ENCODE data around the gene ZCCHC14.
A peak's percentile ranks its signal among the peaks of the same experiment; 100 is the strongest.

Gene ZCCHC14
- long read RNA-seq, donor 1, partial matches to known transcripts: 5 of 5 reads
- long read RNA-seq, donor 1, other reads (novel, unspliced or antisense): 0 of 5 reads
- long read RNA-seq, donor 2: 0 reads
- long read RNA-seq, donor 3, partial matches to known transcripts: 5 of 5 reads
- long read RNA-seq, donor 3, other reads (novel, unspliced or antisense): 0 of 5 reads
- long read RNA-seq, donor 4, full-length matches to known transcripts: 1 of 12 reads
- long read RNA-seq, donor 4, partial matches to known transcripts: 11 of 12 reads
- long read RNA-seq, donor 4, other reads (novel, unspliced or antisense): 0 of 12 reads
- long read RNA-seq, donor 5, full-length matches to known transcripts: 4 of 4 reads
- long read RNA-seq, donor 5, partial matches to known transcripts: 0 of 4 reads
- long read RNA-seq, donor 5, other reads (novel, unspliced or antisense): 0 of 4 reads
- long read RNA-seq, donor 6, partial matches to known transcripts: 6 of 6 reads
- long read RNA-seq, donor 6, other reads (novel, unspliced or antisense): 0 of 6 reads
- long read RNA-seq, donor 7: 0 reads
- long read RNA-seq, donor 8, full-length matches to known transcripts: 1 of 7 reads
- long read RNA-seq, donor 8, partial matches to known transcripts: 6 of 7 reads
- long read RNA-seq, donor 8, other reads (novel, unspliced or antisense): 0 of 7 reads

GRCh38 chr16:87492721-87493607, at the start of gene ZCCHC14:
Gene ZCCHC14 (minus strand): TSS chr16:87493024. CDS start chr16:87492238, 786 bp downstream.
- peak; percentile 82 for DNase-seq

DNA sequence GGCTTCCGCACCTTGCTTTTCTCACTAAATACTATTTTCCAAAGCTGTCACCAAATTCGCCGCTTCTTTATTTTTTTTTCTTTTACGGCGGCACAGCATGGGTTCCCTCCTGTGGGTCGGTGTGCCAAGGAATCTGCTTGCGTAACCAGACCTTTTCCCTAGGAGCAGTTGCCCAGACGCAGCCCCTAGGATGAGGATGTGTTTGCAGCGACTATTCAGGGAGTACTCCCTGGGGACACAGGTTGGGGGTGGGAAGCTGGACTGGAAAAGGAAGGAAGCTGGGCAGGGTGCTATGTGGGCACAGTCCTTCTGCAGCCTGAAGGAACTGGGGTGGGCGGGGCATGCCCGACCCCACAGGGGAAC, 49.0 kb upstream of the ZCCHC14 start:
- no peak for DNase-seq

DNA sequence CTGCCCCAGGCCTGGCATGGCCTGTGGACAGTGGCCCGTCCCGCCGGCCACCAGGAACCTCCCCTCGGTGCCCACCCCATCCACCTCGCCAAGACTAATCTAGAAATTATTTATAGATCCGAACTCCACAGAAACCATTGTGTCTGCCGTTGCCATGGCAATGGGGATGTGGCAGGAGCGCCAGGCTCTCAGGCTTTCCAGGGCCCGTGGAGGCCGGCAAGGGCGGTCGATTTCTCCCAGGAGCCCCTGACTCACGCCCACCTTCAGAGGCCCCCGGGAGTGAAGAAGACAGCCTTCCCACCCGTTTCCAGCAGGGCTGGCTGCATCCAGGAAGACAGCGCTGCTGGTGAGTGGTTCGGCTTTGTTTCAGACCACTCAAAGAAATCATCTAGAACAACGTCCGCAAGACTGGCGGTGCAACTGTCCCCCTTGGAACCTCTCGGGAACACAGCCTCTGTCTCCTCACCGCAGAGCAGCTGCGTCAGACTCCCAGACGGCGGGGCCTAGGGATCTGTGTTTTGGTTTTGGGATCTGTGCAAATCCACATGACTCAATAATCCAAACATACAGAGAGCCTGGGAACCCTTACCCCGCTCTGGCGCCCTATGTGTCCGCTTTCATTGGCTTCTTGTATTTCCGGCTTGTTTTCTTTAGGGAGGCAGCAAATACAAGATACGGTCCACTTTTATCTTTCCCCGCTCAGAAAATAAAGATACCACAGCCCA, 48.5 kb upstream of the ZCCHC14 start:
- DNase-seq: no peak

DNA sequence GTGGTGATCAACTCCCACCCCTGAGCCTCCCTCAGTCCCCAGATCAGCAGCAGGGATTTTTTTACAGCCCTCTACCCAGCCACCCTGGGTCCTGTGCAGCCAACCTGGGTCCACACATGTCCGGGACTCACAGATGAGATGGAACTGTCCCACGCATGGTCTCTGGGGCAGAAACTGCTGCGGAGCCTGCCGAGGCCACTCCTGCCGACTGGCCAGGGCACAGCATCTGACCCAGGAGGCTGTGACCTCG, 48.0 kb upstream of the ZCCHC14 start:
- no peak for DNase-seq

DNA sequence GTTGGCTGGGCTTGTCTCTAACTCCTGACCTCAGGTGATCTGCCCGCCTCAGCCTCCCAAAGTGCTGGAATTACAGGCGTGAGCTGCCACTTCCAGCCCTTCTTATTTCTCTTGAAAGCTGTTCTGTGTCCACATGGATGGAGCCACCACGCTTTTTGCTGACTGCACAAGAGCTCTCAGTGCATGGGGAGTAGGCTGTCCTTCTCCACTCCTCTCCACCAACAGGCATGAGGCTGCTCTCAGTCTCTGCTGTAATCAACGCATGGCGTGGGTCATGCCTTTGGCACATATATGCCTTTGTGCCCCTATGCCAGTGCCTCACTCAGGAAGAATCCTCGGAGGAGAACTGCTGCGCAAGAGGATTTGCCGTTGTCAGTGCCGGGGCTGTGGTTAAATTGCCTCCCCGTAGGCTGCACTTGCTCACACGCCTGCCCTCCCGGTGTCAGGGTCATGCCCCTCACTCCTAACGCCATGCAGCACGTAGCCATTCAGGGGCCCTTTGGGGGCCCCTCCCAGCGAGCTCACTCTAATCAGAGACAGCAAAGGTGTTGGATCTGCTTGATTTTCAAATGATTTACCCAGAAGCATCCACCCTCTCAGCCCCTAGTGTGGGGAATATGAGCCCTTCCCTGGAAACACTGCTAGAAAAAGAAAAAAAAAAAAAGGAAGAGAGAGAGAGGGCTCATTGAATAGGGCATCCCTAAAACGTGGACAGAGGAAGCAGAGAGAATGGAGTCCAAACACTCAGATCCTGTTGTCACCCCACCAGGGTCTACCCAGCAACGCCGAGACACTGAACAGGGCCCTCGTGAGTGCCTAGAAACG, 47.5 kb upstream of the ZCCHC14 start:
- no peak for DNase-seq

DNA sequence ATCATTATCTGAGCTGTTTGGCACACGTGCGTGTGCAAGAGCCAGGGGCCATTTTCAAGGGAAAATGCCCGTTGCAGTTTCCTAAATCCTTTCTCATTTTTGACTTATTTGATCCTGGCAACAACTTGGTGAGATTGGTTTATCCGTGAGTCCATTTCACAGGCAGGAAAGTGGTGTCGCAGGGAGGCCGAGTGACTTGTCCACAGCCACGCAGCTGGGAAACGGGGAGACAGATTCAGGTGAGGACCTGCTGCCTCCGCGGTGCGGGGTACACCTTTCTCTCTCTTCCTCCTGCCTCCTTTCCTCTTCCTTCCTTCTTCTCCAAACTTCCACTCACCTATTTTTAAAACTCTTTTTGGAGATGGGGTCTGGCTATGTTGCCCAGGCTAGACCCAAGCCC, 46.3 kb upstream of the ZCCHC14 start:
- DNase-seq: no peak

GRCh38 chr16:87538594-87538993, 45.8 kb upstream of the ZCCHC14 start:
- DNase-seq: no peak

DNA sequence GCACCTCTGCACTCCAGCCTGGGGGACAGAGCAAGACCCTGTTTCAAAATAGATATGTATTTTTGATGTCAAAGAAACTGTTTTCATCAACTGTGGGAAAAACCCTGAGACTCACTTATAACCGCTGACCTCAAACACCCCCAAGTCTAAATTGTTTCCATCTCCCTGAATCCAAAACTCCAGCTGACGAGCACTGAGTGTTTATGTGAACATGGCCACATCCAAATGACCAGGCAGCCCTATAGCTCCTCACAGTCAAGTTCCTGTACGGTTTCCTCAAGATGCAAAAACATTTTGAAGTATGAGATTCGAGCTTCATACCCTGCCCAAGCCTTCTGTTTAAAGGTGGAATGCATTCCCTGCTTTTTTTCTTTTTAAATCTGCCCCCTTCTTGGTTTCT, 45.3 kb upstream of the ZCCHC14 start:
- no peak for DNase-seq

DNA sequence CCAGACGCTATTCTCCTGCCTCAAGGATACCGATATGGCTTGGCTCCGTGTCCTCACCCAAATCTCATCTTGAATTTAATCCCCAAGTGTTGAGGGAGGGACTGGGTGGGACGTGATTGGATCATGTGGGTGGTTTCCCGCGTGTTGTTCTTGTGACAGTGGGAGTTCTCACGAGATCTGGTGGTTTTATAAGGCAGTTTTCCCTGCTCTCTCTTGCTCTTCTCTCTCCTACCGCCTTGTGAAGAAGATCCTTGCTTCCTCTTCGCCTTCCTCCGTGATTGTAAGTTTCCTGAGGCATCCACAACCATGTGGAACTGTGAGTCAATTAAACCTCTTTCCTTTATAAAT, 43.9 kb upstream of the ZCCHC14 start:
- DNase-seq: no peak

DNA sequence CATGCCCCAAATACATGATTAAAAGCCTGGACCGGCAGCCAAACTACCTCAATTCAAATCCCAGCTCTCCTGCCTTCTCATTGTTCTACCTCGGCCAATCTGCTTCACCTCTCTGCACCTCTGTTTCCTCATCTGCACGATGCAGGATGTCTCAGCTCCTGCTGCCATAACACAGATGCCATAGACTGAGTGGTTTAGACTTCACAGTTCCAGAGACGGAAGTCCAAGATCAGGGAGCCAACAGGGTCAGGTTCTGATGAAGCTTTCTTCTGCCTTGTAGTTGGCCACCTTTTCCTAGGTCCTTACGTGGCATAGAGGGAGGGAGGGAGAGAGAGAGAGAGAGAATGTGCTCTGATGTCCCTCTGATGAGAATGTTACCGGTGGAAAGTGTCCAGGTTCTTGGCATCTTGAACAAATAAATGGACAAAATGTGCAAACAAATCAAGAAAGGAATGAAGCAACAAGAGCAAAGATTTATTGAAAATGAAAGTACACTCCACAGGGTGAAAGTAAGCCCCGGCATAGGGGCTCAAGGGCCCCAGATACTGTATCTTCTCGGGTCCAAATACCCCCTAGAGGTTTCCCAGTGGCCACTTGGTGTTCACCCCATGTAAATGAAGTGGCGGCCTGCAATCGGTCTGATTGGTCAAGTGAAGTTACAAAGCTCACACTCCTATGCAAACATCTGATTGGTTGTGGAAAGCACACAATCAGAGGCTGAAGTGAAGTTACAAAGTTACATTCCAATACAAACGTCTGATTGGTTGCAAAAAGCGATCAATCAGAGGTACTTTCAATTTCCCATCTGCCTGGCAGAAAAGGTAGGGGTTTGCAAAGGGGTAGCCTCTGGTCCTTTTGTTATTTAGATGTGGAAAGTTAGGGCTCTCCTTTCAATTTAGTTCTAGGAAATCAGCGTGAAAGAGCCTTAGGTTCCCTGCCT, 43.3 kb upstream of the ZCCHC14 start:
- DNase-seq: no peak

DNA sequence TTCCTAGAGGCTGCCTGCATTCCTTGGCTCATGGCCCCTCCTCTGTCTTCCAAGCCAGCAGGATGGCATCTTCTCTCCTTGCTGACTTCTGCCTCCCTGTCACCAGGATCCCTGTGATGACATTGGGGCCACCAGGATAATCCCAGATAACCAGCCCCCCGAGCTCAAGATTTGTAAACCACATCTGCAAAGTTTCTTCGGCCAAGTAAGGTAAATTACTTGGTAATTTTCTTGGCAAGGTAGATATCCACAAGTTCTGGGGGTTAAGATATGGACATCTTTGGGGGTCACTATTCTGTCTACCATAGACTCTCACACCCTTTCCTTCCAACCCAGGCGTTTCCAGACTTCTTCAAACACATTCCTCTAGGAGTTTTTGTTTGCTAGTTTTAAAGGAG, 42.6 kb upstream of the ZCCHC14 start:
- DNase-seq: no peak

GRCh38 chr16:87534751-87535150, 41.9 kb upstream of the ZCCHC14 start:
- DNase-seq: no peak

- DNase-seq: no peak
These were observed 41.3 kb upstream of the ZCCHC14 start for GRCh38 chr16:87534030-87534653.

- no peak for DNase-seq
These were observed 40.2 kb upstream of the ZCCHC14 start for GRCh38 chr16:87533061-87533460.

GRCh38 chr16:87531418-87531817, 38.6 kb upstream of the ZCCHC14 start:
- DNase-seq: no peak

GRCh38 chr16:87528690-87529579, 36.1 kb upstream of the ZCCHC14 start:
- no peak for DNase-seq

- DNase-seq: no peak
These were observed 34.4 kb upstream of the ZCCHC14 start for GRCh38 chr16:87527055-87527724.

- DNase-seq: no peak
These were observed 33.6 kb upstream of the ZCCHC14 start for GRCh38 chr16:87526238-87526947.
